HepG2 (cell line): ENCODE measurements around the gene OSBPL10. TPM values are rescaled to one million over a fixed set of nuclear protein-coding genes. Genes with fewer than 3 reads are reported as not detected.

Source experiments
- ATAC-seq: fragments of 200-7000 bp; cut with Tn5 transposase; 3 replicates; pipeline ENCODE4 v1.9.1; 2020; ENCODE audit warnings: mild to moderate bottlenecking, moderate library complexity
- BruUV-seq: library from RNA; stranded (reverse); fragments of 400-500 nt; replicated peaks from 2 replicates; lab custom pipeline; 2021; lab: Mats Ljungman, UMichigan
- CTCF ChIA-PET: fragments of 300-600 bp; formaldehyde crosslinking; extraction: SDS; loops from one replicate; lab custom pipeline; 2021; ENCODE audit warnings: low total read pairs, inconsistent platforms, low intra/inter-chr PET ratio; lab: Yijun Ruan, JAX
- POLR2A ChIA-PET: fragments of 350-600 bp; sonication (Branson Sonifier 250); formaldehyde crosslinking; loops from one replicate; lab custom pipeline; 2020; ENCODE audit warnings: antibody characterized with exemption, inconsistent platforms; lab: Yijun Ruan, JAX
- DNase-seq: peaks from one replicate; pipeline ENCODE4 v3.0.0-alpha.2; 2015; ENCODE audit warnings: low spot score
- FAIRE-seq: peaks from 3 replicates; lab custom pipeline; 2011; peaks lifted over from hg19 to GRCh38; lab: Jason Lieb, UNC
- H2AFZ ChIP-seq: one replicate; pipeline ENCODE4 v1.6.1; 2011; ENCODE audit warnings: low read length, inconsistent platforms
- H3K27ac ChIP-seq: fragments of 300-600 bp; 3 replicates; pipeline ENCODE4 v1.8.0; 2011; ENCODE audit warnings: mixed run types, mild to moderate bottlenecking, mixed read lengths, low read length, inconsistent platforms; ENCODE audit not compliant: insufficient read depth; ENCODE audit errors: extremely low read length
- H3K27me3 ChIP-seq, 2 experiments: fragments of 200-600 bp in 1 of 2; 2 replicates in 1 of 2; 3 replicates in 1 of 2; pipeline versions ENCODE4 v1.6.0 to v1.8.0; 2011; ENCODE audit warnings: low read length in 2 of 2, mild to moderate bottlenecking in 2 of 2, moderate library complexity in 2 of 2, inconsistent platforms in 1 of 2; ENCODE audit not compliant: insufficient read depth in 2 of 2, control insufficient read depth in 1 of 2
- H3K36me3 ChIP-seq, 2 experiments: fragments of 200-600 bp in 1 of 2; replicated peaks in 1 of 2; 2 replicates in 1 of 2; 3 replicates in 1 of 2; pipeline versions ENCODE4 v1.5.1 to v1.8.0; 2011; ENCODE audit warnings: low read length in 2 of 2, inconsistent platforms in 1 of 2; ENCODE audit not compliant: insufficient read depth in 2 of 2, control insufficient read depth in 1 of 2
- H3K4me1 ChIP-seq: 2 replicates; pipeline ENCODE4 v1.5.1; 2012; ENCODE audit warnings: low read length, inconsistent platforms; ENCODE audit not compliant: insufficient read depth
- H3K4me2 ChIP-seq: 2 replicates; pipeline ENCODE4 v1.6.0; 2011; ENCODE audit warnings: low read depth, low read length, inconsistent platforms
- H3K4me3 ChIP-seq, 3 experiments: fragments of 200-600 bp in 1 of 3; sonication (generic), shearing (Covaris generic) in 1 of 3; replicated peaks in 1 of 3; 2 replicates each; pipeline ENCODE4 v1.5.1; 2011 to 2016; ENCODE audit warnings: low read length in 3 of 3, inconsistent platforms in 2 of 3, low read depth in 2 of 3, mild to moderate bottlenecking in 2 of 3, control low read depth in 1 of 3, mixed read lengths in 1 of 3; ENCODE audit not compliant: insufficient read depth in 1 of 3
- H3K79me2 ChIP-seq: one replicate; pipeline ENCODE4 v1.6.1; 2011; ENCODE audit warnings: low read length, inconsistent platforms; ENCODE audit not compliant: insufficient read depth
- H3K9ac ChIP-seq: 2 replicates; pipeline ENCODE4 v1.6.0; 2011; ENCODE audit warnings: mild to moderate bottlenecking, low read depth, low read length, inconsistent platforms; ENCODE audit not compliant: insufficient read depth
- H3K9me3 ChIP-seq: 2 replicates; pipeline ENCODE4 v1.5.1; 2012; ENCODE audit warnings: mild to moderate bottlenecking, low read length
- H4K20me1 ChIP-seq: 2 replicates; pipeline ENCODE4 v1.6.0; 2011; ENCODE audit warnings: inconsistent platforms, mild to moderate bottlenecking, low read length, moderate library complexity; ENCODE audit not compliant: insufficient read depth
- ARNT2 ChIP-seq: sonication (generic); formaldehyde crosslinking; IDR thresholded peaks from 2 replicates; pipeline ENCODE4 v1.8.0; 2022; ENCODE audit warnings: mild to moderate bottlenecking, low read depth, missing genetic modification reagents, moderate library complexity
- KLF9 ChIP-seq: IDR thresholded peaks from 2 replicates; pipeline ENCODE4 v1.6.1; 2016; ENCODE audit warnings: low read depth
- POLR2AphosphoS5 ChIP-seq: IDR thresholded peaks from 2 replicates; pipeline ENCODE4 v1.6.1; 2012; ENCODE audit warnings: low read depth, low read length
- RFX1 ChIP-seq: fragments of 450-650 bp; IDR thresholded peaks from 2 replicates; pipeline ENCODE4 v1.6.1; 2017
- SALL1 ChIP-seq: sonication (generic); formaldehyde crosslinking; IDR thresholded peaks from 2 replicates; pipeline ENCODE4 v1.8.0; 2022; ENCODE audit warnings: mild to moderate bottlenecking, missing genetic modification reagents
- SETDB1 ChIP-seq: sonication (generic); formaldehyde crosslinking; IDR thresholded peaks from 2 replicates; pipeline ENCODE4 v1.5.1; 2020; ENCODE audit warnings: missing genetic modification reagents, mild to moderate bottlenecking, borderline replicate concordance
- SP5 ChIP-seq: IDR thresholded peaks from 2 replicates; pipeline ENCODE4 v1.6.1; 2016; ENCODE audit warnings: low read depth, borderline replicate concordance
- SUZ12 ChIP-seq: fragments of 150-350 bp; IDR thresholded peaks from 2 replicates; pipeline ENCODE4 v1.6.1; 2014; ENCODE audit warnings: low read depth, low read length
- XBP1 ChIP-seq: sonication (generic); formaldehyde crosslinking; IDR thresholded peaks from 2 replicates; pipeline ENCODE4 v1.5.0; 2020; ENCODE audit warnings: missing genetic modification reagents
- ZBTB38 ChIP-seq: sonication (generic); formaldehyde crosslinking; IDR thresholded peaks from 2 replicates; pipeline ENCODE4 v1.5.1; 2020; ENCODE audit warnings: mild to moderate bottlenecking, missing genetic modification reagents
- ZBTB8A ChIP-seq: sonication (generic); formaldehyde crosslinking; IDR thresholded peaks from 2 replicates; pipeline ENCODE4 v1.4.0; 2020; ENCODE audit warnings: mild to moderate bottlenecking, low read depth, missing genetic modification reagents, borderline replicate concordance
- ZFP41 ChIP-seq: sonication (generic); formaldehyde crosslinking; IDR thresholded peaks from 2 replicates; pipeline ENCODE4 v1.4.0; 2020; ENCODE audit warnings: mild to moderate bottlenecking, missing genetic modification reagents, borderline replicate concordance
- ZNF235 ChIP-seq: sonication (generic); formaldehyde crosslinking; IDR thresholded peaks from 2 replicates; pipeline ENCODE4 v1.8.1; 2023; ENCODE audit warnings: mild to moderate bottlenecking, missing genetic modification reagents, borderline replicate concordance
- ZNF282 ChIP-seq: fragments of 450-650 bp; IDR thresholded peaks from 2 replicates; pipeline ENCODE4 v1.6.1; 2018; ENCODE audit not compliant: partially characterized antibody
- ZNF510 ChIP-seq: sonication (generic); formaldehyde crosslinking; IDR thresholded peaks from 2 replicates; pipeline ENCODE4 v1.4.0; 2020; ENCODE audit warnings: low read depth, mild to moderate bottlenecking, missing genetic modification reagents
- ZNF709 ChIP-seq: sonication (generic); formaldehyde crosslinking; IDR thresholded peaks from 2 replicates; pipeline ENCODE4 v1.5.0; 2020; ENCODE audit warnings: mild to moderate bottlenecking, missing genetic modification reagents
- ZNF781 ChIP-seq: sonication (generic); formaldehyde crosslinking; IDR thresholded peaks from 2 replicates; pipeline ENCODE4 v1.5.1; 2020; ENCODE audit warnings: borderline replicate concordance, mild to moderate bottlenecking, missing genetic modification reagents; ENCODE audit errors: not compliant biosample characterization
- WGBS: methylation state at CpG from one replicate; pipeline ENCODE4 v1.1.6; 2017; ENCODE audit warnings: low lambda C conversion rate; 5-methylcytosine and 5-hydroxymethylcytosine counted together
- in situ Hi-C: cut with HindIII; loops from 2 replicates; pipeline ENCODE4 v1.10.0; 2017; ENCODE audit warnings: low pct_unique_long_range_greater_than_20kb; ENCODE audit not compliant: extremely low pct_ligation_motif_present
- intact Hi-C: fragments of 100-400 bp; cut with micrococcal nuclease; formaldehyde crosslinking; loops from one replicate; pipeline ENCODE4 v1.10.0; 2022; ENCODE audit not compliant: unreplicated experiment
- polyA plus RNA-seq, 8 experiments: library from polyadenylated mRNA; depleted of rRNA in 3 of 8; stranded (reverse) in 7 of 8; unstranded in 1 of 8; fragments of >200 nt; fragmentation: Illumina TruSeq in 4 of 8; extraction: Trizol in 4 of 8; gene quantifications; 2 replicates each; pipeline versions ENCODE4 v1.2.1 to v1.2.3, GENCODE V29; 2011 to 2016; ENCODE audit warnings: low read depth in 4 of 8, missing spikeins in 1 of 8, mixed read lengths in 1 of 8; ENCODE audit not compliant: insufficient read depth in 1 of 8
- total RNA-seq, 5 experiments: library from RNA; depleted of rRNA; stranded (reverse); fragments of >200 nt; fragmentation: Illumina TruSeq; extraction: Trizol; gene quantifications; 2 replicates each; pipeline ENCODE4 v1.2.3, GENCODE V29; 2016; ENCODE audit warnings: low read depth in 1 of 5
- TF ChIP-seq, protein P1 (sequence below): IDR thresholded peaks from 2 replicates; pipeline ENCODE4 v1.6.1; 2016; ENCODE audit warnings: control low read depth
- TF ChIP-seq, protein P2 (sequence below): sonication (generic); formaldehyde crosslinking; IDR thresholded peaks from 2 replicates; pipeline ENCODE4 v1.4.0; 2020; ENCODE audit warnings: mild to moderate bottlenecking, missing genetic modification reagents, borderline replicate concordance
- TF ChIP-seq, protein P3 (sequence below): sonication (generic); formaldehyde crosslinking; IDR thresholded peaks from 2 replicates; pipeline ENCODE4 v1.5.0; 2020; ENCODE audit warnings: missing genetic modification reagents
- TF ChIP-seq, protein P4 (sequence below): IDR thresholded peaks from 2 replicates; pipeline ENCODE4 v1.6.1; 2016; ENCODE audit warnings: mild to moderate bottlenecking, missing biosample characterization, missing genetic modification reagents

The OSBPL10 gene
- total and polyA plus RNA-seq, 2 of the 13 experiments (the other 11 are each of a cell fraction or from before 2014, with no cell fraction given), result 10.3 to 28.6 TPM

DNA sequence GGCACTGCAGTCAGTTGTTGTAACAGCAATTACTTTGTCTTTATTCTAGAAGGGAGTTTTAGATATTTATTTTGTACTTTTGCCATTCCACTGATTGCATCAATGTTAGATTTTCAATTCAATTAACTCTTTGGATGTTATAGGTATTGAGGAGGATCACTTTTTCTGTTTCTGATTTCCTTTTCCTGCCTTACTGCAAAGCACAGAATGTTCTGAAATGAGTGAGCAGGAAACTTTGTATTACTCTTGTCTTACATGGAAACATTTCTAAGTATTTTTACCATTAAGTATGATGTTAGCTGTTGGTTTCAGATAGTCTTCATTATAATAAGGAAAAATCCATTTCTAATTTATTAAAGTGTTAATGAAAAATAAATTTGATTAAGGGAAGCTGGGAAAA is 80.5 kb downstream of the OSBPL10 start (continued):
- TF ChIP-seq, protein P1, sequence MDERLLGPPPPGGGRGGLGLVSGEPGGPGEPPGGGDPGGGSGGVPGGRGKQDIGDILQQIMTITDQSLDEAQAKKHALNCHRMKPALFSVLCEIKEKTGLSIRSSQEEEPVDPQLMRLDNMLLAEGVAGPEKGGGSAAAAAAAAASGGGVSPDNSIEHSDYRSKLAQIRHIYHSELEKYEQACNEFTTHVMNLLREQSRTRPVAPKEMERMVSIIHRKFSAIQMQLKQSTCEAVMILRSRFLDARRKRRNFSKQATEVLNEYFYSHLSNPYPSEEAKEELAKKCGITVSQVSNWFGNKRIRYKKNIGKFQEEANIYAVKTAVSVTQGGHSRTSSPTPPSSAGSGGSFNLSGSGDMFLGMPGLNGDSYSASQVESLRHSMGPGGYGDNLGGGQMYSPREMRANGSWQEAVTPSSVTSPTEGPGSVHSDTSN (CRISPR knock-in tag), result no peak
- TF ChIP-seq ZNF282, result no peak
- TF ChIP-seq ARNT2, result no peak
- no peak for TF ChIP-seq SALL1
- no peak for TF ChIP-seq ZBTB8A
- TF ChIP-seq XBP1 (CRISPR knock-in tag), result no peak
- TF ChIP-seq ZNF709 (CRISPR knock-in tag), result no peak
- no peak for TF ChIP-seq ZNF235 (CRISPR knock-in tag)
- no peak for TF ChIP-seq ZBTB38 (CRISPR knock-in tag)
- no peak for TF ChIP-seq ZNF510
- TF ChIP-seq POLR2AphosphoS5, result no peak
- no peak for TF ChIP-seq KLF9

DNA sequence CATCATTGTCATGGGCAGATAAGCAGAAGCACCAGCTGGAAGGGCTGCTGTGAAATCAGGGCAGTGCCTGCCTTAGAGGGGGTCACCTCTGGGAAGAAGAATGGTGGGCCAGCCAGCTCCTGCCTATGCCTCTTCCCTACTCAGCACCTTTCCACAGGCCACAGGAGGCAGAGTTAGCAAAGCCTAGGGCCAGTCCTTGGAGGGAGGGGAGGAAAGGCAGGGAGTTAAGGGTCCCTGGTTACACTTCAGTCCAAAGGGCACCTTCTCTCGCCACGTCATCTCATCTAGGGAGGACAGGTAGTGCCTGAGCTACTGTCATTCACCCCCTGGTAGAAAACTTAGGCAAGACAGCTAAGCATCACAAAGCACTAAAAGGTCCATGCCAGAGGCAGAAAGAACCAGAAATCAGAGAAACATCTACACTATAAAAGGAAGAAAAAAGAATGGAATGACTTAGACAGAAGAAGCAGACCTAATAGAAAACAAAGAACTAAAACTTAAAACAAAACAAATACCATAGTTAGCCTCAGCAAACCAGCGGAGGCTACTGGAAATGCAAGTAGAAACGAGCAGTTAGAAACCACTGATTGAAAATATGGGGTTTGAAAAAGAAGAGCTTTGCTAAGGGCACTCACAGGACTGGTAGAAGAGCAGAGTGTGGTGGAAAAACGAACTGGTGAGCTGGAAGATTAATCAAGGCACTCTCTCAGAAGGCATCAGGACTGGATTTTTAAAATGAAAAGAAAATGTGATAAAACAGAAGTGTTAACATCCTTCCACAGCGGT is 84.2 kb downstream of the OSBPL10 start:
- no peak overlapping the region for H3K9ac ChIP-seq
- ChIA-PET POLR2A (no interaction called here), CTCF (no interaction called here)
- TF ChIP-seq SP5 (CRISPR knock-in tag) (no peak), ZBTB8A (no peak), ZFP41 (CRISPR knock-in tag) (no peak), SUZ12 (no peak), SETDB1 (CRISPR knock-in tag) (no peak), ZNF781 (no peak), RFX1 (no peak)
- TF ChIP-seq, protein P2, sequence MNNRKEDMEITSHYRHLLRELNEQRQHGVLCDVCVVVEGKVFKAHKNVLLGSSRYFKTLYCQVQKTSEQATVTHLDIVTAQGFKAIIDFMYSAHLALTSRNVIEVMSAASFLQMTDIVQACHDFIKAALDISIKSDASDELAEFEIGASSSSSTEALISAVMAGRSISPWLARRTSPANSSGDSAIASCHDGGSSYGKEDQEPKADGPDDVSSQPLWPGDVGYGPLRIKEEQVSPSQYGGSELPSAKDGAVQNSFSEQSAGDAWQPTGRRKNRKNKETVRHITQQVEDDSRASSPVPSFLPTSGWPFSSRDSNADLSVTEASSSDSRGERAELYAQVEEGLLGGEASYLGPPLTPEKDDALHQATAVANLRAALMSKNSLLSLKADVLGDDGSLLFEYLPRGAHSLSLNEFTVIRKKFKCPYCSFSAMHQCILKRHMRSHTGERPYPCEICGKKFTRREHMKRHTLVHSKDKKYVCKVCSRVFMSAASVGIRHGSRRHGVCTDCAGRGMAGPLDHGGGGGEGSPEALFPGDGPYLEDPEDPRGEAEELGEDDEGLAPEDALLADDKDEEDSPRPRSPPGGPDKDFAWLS (CRISPR knock-in tag), result no peak
- TF ChIP-seq, protein P3, sequence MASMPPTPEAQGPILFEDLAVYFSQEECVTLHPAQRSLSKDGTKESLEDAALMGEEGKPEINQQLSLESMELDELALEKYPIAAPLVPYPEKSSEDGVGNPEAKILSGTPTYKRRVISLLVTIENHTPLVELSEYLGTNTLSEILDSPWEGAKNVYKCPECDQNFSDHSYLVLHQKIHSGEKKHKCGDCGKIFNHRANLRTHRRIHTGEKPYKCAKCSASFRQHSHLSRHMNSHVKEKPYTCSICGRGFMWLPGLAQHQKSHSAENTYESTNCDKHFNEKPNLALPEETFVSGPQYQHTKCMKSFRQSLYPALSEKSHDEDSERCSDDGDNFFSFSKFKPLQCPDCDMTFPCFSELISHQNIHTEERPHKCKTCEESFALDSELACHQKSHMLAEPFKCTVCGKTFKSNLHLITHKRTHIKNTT (CRISPR knock-in tag), result no peak
- TF ChIP-seq, protein P4, sequence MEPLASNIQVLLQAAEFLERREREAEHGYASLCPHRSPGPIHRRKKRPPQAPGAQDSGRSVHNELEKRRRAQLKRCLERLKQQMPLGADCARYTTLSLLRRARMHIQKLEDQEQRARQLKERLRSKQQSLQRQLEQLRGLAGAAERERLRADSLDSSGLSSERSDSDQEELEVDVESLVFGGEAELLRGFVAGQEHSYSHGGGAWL (CRISPR knock-in tag), result no peak
- H3K9me3 ChIP-seq, result no peaks in the 10 kb centered on the region
- FAIRE-seq (no peak), DNase-seq (peak; percentile 11), ATAC-seq (peak; percentile 67)
- peaks cover 17% of the 10 kb centered on the region for H3K4me1 ChIP-seq
- 68% methylated on average over 6 of the region's 6 CpGs for WGBS
- no peaks in the 10 kb centered on the region for H3K27me3 ChIP-seq
- H3K4me2 ChIP-seq, result no peak overlapping the region
- intact Hi-C loops (no loop called here), in situ Hi-C loops (no loop called here)
- H2AFZ ChIP-seq, result no peak overlapping the region
- H3K4me3 ChIP-seq, result no peak overlapping the region
- no TSS peak for BruUV-seq
- no peak overlapping the region for H3K27ac ChIP-seq
- peaks cover 22% of the 10 kb centered on the region for H3K79me2 ChIP-seq
- H4K20me1 ChIP-seq, result no peaks in the 10 kb centered on the region
- H3K36me3 ChIP-seq, result peaks cover 0 to 3% of the 10 kb centered on the region in 2 experiments; a peak in 2 of 5 replicates
